GM18520 (cell line): Measurements from ENCODE around the gene TM7SF2.

Experiments used
- ATAC-seq: cut with Tn5 transposase; IDR thresholded peaks from one replicate; pipeline ENCODE4 v1.9.1; 2021; ENCODE audit not compliant: unreplicated experiment

Gene TM7SF2

DNA sequence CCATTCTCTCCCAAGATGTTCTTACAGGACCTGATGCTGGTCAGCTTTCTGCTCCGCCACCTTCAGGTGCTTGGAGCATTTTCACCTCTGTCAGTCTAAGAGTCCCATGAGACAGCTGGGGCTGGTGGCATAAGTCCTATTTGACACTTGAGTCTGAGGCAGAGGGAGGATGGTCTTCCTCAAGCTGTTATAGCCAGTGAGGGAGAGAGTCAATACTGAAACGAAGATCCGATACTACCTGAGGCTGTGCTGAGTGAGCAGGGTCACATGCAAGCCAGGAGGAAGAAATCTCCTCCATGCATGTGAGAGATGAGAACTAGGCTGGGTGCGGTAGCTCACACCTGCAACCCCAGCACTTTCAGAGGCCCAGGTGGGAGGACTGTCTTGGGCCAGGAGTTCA, 22.1 kb upstream of the TM7SF2 start:
- ATAC-seq, result no peak

DNA sequence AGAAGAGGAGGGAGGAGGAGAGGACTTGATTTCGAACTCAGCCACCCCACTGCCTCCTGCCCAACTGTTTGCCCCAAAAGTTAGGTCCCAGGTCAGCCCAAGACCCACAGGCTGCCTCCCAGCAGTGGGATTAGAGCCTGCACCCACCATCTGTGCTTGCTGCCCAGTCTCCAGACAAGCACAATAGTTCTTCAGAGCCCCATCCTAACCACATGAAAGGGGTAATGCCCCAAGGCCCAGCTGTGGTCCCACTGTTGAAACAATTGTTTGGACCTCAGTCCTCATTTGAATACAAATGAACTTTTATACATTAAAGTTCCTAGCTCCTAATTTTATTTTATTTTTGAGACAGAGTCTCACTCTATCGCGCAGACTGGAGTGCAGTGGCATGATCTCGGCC, 21.0 kb upstream of the TM7SF2 start:
- no peak for ATAC-seq

DNA sequence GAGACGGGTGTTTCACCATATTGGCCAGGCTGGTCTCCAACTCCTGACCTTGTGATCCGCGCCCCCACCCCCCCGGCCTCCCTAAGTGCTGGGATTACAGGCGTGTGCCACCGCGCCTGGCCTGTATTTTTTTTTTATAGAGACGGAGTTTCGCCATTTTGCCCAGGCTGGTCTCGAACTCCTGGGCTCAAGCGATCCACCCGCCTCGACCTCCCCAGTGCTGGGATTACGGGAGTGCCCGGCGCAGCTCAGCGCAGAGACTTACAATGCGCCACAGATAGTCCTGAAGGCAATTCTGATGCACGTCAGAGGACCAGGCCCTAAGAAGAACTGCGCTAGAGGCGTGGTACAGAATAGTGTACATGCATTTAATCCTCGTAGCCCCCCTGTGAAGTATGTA, 16.2 kb upstream of the TM7SF2 start:
- no peak for ATAC-seq

DNA sequence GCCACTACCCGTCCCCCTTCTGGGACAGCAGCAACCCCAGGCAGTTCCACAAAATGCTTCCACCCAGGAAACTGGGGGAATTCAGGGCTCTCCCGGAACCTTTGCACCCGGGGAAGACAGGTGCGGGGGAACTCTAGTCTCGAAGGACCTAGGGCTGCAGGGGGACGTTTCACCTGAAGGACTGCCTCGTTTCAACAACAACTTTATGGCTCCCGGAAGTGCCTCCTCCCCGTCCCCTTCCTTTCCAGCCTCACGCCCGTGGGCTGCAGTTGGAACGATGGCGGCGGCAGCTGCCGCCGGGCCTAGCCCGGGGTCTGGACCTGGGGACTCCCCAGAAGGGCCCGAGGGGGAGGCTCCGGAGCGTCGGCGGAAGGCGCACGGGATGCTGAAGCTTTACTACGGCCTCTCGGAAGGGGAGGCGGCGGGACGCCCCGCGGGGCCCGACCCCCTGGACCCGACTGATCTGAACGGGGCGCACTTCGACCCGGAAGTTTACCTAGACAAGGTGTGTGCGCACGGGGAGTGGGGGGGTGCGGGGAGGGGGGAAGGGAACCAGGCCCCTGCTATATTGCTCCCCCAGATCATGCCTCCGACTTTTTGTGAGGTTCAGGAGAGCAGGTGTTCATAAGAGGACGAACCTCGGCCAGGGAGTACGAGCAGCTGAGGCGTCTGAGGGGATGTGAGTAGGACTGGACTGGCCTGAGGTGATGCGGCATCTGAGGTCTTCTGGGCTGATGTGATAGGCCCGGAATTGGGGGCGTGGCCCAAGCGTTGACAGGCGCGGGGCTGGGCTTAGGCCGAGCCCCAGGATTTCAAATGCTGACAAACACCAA, 15.5 kb upstream of the TM7SF2 start, which contains the start of gene VPS51:
Gene VPS51 (plus strand): TSS at position 241 of the 833 bp plus-strand sequence. CDS start 37 bp downstream, at position 278.
- peak; percentile 59 for ATAC-seq

DNA sequence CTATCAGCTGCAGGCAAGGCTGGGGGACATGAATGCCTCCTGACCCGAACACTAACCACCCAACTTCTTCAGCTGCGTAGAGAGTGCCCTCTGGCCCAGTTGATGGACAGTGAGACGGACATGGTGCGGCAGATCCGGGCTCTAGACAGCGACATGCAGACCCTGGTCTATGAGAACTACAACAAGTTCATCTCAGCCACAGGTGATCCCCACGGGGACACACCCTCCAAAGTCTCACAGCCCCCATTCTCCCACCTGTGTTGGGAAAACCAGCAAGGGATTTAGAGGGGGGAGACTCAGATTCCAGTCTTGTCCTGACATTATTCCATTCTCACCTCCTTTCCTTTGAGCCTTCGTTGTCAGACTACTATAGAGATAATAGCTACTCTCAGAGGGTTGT, 14.7 kb upstream of the TM7SF2 start:
- ATAC-seq, result no peak

DNA sequence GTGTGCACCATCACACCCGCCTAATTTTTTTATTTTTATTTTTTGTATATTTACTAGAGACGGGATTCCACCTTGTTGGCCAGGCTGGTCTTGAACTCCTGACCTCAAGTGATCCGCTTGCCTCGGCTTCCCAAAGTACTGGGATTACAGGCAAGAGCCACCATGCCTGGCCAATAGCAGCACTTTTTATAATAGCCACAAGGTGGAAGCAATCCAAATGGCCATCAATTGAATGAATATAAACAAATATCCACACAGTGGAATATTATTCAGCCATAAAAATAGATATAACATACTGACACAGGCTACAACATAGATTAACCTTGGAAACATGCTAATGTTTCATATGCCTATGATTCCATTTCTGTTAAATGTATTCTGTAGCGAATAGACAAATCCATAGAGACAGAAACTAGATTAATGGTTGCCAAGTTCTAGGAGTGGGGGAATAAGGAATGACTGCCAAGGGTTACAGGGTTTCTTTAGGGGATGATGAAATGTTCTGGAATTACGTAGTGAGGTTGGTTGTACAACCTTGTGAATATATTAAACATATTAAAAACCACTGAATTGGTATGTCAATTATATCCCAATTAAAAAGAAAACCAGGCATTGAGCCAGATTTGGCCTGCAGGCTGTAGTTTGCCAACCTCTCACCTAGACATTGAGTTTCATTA, 10.9 kb upstream of the TM7SF2 start:
- no peak for ATAC-seq

DNA sequence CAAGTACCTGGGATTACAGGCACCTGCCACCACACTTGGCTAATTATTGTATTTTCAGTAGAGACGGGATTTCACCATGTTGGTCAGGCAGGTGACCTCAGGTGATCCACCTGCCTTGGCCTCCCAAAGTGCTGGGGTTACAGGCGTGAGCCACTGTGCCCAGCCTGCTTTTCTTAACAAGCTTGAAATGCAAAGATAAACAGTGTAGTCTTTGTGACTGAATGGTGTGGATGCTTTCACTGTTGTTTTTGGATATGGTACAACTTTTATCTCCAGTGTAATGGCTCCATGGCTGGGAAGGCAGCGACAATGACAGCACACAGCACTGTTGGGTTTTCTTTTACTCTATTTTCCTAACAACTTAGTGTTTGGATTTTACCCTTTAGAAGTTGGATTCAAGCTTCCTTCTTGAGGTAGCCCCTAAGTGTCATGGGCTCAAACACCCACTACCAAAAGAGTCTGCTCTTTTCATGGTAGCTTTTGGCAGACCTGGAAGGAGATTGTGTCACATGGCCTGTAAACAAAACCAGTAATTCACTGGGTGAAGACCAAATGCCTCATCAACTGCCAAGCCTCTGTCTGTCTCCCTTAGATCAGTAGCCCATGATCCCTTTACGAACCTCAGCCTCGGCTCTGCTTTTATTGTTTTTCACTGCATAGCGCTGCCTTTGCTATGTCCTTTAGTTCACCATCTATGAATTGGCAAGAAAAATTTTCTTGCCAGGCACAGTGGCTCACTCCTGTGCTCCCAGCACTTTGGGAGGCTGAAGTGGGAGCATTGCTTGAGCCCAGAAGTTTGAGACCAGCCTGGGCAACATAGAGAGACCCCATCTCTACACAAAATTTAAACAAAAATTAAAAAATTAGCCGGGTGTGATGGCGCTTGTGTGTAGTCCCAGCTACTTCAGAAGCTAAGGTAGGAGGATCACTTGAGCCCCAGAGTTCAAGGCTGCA, 9.3 kb upstream of the TM7SF2 start:
- ATAC-seq, result no peak

DNA sequence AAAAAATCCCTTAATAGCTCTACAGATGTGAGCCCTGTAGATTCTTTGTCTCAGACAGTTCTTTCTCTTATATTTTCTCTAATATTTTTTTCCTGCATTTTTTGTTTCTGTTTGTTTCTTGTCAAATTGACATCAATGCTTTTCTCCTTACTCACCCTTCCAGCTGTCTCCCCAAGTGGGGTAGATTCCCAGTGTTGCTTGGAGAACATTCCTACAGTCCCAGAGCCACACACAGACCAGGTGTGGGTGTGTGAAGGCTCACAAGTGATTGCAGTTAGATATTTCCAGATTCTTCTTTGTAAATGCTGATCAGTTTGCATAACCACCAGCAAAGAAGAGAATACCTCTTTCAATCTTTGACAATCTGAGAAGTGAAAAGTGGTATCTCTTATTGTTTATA, 8.2 kb upstream of the TM7SF2 start:
- ATAC-seq, result no peak

DNA sequence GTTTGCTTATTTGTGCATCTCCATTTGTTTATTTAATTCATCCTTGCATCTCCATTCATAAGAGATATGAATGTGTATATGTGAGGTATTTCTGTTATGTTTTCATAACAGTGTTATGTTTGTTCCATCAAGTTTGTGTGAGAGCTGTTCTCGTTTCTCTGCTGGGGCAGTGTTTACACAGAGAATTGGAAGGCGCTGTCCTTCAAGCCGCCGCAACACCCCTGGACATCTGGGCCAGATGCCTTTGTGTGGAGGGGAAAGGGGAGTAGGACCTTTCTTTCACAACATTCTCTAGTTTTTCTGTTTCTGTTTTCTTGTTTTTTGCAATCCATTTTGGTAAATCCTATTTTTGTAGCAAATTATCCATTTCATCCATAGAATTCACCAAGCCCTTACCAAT, 7.0 kb upstream of the TM7SF2 start:
- ATAC-seq, result no peak

DNA sequence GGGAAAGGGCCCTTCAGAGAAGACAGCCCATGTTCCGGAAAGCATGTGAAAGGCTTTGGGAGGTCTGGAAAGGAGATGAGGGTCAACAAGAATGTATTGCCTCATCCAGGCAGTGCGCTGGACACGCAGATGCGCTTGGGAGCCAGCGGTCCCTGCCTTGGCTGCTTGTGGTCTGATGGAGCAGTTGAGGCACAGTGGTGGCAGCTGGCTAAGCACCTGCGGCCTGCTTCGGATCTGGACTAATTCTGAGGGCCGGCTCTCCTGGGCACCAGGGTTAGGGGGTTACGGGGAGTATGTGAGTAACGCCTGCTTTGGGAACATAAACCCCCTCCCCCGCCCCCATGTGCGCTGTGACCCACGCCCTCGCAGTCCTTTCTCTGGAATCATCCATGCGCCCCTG, 4.6 kb upstream of the TM7SF2 start:
- no peak for ATAC-seq

DNA sequence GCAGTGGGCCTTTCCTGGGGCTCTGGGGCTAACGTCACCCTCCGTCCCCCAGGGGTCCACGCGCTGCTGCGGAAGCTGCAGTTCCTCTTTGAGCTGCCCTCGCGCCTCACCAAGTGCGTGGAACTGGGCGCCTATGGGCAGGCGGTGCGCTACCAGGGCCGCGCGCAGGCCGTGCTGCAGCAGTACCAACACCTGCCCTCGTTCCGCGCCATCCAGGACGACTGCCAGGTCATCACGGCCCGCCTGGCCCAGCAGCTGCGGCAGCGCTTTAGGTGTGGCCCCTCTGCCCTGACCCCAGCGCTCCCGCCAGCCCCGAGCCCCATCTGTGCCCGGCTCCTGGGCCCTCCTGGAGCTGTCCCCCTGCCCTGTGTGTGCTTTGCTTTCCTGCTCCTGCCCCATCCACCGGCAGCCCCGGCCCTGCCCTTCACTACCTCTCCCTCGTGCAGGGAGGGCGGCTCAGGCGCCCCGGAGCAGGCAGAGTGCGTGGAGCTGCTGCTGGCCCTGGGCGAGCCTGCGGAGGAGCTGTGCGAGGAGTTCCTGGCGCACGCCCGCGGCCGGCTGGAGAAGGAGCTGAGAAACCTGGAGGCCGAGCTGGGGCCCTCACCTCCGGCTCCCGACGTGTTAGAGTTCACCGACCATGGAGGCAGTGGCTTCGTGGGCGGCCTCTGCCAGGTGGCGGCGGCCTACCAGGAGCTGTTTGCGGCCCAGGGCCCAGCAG, 3.8 kb upstream of the TM7SF2 start:
- no peak for ATAC-seq

DNA sequence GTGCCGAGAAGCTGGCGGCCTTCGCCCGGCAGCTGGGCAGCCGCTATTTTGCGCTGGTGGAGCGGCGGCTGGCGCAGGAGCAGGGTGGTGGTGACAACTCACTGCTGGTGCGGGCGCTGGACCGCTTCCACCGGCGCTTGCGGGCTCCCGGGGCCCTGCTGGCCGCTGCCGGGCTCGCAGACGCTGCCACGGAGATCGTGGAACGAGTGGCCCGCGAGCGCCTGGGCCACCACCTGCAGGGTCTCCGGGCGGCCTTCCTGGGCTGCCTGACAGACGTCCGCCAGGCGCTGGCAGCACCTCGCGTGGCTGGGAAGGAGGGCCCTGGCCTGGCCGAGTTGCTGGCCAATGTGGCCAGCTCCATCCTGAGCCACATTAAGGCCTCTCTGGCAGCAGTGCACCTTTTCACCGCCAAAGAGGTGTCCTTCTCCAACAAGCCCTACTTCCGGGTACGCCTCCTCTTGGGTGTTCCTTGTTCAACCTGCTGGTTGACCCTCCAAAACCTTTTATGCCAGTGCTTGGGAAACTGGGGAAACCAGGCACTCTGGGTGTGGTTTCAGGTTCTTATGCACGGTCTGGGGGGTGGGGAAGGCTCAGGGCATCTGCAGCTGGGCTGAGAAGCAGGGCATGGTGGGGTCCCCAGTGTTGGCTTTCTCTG, 3.1 kb upstream of the TM7SF2 start:
- ATAC-seq, result no peak

DNA sequence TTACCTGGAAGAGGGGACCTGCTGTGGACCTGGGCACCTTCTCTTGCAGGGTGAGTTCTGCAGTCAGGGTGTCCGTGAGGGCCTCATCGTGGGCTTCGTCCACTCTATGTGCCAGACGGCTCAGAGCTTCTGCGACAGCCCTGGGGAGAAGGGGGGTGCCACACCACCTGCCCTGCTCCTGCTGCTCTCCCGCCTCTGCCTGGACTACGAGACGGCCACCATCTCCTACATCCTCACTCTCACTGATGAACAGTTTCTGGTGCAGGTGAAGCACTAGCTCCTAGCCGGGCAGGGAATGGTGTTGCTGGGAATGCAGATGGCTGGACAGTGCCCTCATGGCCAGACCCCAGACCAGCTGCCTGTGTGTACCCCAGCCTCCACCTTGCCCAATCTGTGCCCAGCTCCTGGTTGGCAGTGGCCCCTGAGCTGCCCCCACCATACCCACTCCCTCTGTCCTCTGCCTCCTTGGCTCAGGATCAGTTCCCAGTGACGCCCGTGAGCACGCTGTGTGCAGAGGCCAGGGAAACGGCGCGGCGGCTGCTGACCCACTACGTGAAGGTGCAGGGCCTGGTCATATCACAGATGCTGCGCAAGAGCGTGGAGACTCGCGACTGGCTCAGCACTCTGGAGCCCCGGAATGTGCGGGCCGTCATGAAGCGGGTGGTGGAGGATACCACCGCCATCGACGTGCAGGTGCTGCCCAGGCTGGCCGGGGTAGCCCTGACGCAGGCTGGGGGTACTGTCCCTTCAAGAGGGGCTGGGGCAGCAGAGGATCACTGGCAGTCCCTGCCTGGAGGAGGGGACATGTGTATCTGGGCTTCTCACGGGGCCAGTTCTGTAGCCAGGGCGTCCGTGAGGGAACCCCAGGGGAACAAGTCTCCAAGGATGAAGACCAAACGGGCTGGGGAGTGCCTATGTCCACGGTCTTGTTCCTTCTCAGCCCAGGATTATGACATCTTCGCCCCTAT, 2.2 kb upstream of the TM7SF2 start:
- no peak for ATAC-seq

DNA sequence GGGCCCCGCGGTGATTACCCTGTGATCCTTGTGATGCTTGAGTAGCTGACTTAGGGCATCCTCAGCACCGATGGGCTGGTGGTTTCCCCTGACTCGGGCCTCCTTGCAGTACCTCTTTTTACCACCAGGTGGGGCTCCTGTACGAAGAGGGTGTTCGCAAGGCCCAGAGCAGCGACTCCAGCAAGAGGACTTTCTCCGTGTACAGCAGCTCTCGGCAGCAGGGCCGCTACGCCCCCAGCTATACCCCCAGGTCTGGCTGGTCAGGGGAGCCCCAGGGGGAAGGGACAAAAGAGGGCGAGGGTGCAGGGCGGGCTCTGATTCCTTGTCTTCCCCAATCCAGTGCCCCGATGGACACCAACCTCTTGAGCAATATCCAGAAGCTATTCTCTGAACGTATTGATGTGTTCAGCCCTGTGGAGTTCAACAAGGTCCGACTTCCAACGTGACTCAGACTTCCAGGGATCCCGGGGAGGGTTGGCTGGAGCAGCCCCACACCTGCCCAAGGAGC, 1.3 kb upstream of the TM7SF2 start:
- ATAC-seq, result no peak

DNA sequence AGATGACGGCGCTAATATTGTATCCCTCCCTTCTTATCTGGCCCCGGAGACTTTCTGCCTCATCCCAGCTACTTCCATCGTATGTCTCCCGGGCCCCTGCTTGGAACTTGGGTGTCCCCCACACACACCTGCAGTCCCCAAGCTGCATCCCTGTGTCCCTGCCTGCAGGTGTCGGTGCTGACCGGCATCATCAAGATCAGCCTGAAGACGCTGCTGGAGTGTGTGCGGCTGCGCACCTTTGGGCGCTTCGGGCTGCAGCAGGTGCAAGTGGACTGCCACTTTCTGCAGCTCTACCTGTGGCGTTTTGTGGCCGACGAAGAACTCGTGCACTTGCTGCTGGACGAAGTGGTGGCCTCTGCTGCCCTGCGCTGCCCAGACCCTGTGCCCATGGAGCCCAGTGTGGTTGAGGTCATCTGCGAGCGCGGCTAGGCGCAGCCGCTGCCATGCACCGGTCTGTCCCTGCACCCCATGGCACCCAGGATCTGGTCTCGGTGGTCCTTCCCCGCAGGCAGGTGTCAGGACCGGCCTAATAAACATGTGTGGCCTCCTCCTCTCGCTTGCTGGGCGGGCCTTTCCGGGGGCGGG, 421 bp upstream of the TM7SF2 start:
- ATAC-seq, result no peak

DNA sequence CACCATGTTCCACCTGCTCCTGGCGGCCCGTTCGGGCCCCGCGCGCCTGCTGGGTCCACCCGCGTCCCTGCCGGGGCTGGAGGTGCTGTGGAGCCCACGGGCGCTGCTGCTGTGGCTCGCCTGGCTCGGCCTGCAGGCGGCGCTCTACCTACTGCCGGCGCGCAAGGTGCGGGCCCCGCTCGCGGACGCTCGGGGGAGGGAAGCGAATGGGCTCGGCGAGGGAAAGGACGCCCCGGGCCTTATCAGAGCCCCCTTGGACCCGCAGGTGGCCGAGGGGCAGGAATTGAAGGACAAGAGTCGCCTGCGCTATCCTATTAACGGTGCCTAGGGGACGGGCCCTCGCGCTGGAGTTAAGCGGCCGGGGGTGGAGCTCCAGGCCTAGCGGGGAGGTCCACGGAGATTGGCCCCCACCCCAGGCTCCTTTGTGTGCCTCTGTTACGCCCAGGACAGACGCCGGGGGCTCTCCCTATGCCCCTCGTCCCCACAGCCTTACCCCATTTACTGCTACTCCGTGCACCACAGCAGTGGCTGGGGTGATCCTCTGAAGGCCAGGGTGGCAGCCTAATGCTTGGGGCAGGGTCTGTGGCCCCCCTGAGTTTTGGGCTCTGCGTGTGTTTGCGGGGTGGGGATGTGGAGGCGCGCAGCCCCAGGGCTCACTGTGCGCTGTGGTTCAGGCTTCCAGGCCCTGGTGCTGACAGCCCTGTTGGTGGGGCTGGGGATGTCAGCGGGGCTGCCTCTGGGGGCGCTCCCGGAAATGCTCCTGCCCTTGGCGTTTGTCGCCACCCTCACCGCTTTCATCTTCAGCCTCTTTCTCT, 1.1 kb downstream of the TM7SF2 start:
- no peak for ATAC-seq

DNA sequence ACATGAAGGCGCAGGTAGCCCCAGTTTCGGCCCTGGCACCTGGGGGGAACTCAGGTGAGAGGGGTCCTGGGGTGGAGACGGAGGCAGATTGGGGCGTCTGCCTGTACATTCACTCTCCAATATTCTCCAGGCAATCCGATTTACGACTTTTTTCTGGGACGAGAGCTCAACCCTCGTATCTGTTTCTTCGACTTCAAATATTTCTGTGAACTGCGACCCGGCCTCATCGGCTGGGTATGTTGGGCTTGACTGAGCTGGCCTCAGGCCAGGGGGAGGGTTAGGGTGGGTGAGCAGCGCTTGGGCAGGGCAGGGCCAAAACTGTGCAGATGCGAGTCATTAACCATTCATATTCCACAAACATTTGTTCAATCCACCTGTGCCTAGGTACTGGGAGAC, 1.7 kb downstream of the TM7SF2 start:
- ATAC-seq, result no peak

DNA sequence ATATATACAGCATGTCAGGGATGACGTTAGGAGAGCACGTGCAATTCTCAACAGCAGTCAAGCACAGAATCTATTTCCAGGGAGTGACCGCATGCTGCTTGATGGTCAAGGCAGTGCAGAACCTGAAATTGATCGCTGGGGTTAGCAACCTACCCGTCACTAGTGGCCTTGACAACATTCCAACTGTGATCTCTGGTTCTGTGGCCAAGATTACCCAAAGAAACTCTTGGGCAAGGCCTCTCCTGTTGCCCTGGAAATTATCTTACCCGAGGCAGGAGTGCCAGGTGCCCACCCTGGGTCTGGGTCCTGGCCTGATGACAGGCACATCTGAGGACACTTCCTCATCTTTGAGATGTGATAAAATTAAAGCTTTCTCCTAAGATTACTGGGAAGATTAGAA, 2.2 kb downstream of the TM7SF2 start:
- no peak for ATAC-seq
